Measurements from ENCODE around the gene ARHGAP6.
A peak's percentile ranks its signal among the peaks of the same experiment; 100 is the strongest.

The ARHGAP6 gene

DNA sequence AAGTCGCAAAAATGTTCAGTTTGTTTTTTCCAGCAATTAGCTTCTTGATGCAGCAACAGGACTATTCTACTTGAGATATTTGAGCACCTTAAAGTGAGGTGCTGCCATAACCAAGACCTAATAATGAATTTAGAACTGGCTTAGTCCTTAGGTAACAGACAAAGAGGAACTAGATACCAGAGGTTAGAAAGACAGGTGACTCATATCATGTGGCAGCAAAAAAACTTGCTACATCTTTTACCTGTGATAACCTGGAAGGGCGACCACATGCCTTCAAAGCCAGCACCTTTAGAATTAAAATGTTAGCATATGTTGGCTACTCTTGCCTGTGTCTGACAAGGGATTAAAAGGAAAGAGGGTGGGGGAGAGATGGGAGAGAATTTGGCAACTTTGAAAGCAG, 90.4 kb downstream of the ARHGAP6 start:
- no peak for DNase-seq

DNA sequence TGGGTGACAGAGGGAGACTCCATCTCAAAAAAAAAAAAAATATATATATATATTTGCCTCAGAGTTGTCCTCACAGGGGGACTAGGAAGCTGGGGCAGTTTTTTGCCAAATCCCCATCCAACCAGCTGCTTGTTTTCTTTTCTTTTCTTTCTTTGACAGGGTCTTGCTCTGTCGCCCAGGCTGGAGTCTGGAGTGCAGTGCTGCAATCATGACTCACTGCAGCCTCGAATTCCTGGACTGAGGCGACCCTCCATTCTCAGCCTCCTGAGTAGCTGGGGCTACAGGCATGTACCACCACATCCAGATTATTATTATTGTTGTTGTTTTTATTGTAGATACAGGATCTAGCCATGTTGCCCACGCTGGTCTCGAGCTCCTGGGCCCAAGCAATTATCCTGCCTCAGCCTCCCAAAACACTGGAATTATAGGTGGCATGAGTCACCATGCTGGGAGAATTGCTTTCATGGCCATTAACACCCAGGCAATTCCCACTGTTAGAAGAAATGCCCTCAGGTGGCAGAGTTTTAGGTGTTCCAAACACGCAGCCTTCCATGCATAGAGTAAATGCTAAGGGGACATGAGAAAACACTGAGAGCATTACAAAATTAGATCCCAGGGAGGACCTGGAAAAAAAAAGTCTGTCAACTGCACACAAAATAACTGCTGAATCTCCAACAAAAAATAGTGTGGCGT, 98.0 kb downstream of the ARHGAP6 start:
- no peak for DNase-seq

GRCh38 chrX:11566789-11567188, 98.9 kb downstream of the ARHGAP6 start:
- DNase-seq = no peak

- DNase-seq = no peak
Measured at GRCh38 chrX:11566173-11566572, 99.5 kb downstream of the ARHGAP6 start.

GRCh38 chrX:11564546-11564945, 101.2 kb downstream of the ARHGAP6 start:
- no peak for DNase-seq

DNA sequence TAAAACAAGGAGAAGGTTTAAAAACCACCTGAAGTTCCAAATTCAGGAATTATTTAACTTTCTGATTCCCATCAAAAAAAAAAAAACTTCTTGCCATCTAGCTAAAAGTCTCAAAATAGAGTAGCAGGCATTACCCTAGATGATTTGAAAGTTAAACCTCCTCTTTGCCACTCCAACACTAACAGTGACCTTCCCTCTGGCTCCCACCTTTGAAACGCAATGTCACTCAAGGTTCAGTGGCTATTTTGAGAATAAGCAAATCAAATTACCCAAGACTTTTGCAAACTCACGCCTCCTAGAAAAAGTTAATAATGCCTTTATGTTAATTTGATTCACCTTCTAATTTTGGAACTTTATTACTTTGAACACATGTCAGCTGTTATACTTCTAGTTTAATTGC, 103.2 kb downstream of the ARHGAP6 start:
- no peak for DNase-seq

DNA sequence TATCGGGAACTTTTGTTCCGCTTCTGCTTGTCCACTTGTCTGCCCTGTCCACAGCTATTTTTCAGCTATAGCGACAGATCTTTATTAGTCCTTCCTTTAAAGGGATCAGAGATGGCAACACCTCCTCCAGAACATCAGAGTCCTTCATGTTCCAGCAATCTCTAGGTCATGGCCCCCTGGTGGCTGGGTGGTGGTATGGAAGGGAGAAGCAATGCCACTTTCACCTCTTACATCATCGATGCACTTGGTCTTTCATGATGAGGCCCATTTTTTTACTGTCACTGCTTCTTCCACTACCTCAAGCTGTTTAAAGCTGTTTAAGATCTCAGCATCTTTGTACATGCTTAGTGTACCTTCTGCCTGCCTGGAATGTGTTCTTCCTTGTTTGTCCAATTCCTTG, 106.7 kb downstream of the ARHGAP6 start:
- no peak for DNase-seq

- no peak for DNase-seq
Measured at GRCh38 chrX:11557120-11557519, 108.6 kb downstream of the ARHGAP6 start.

DNA sequence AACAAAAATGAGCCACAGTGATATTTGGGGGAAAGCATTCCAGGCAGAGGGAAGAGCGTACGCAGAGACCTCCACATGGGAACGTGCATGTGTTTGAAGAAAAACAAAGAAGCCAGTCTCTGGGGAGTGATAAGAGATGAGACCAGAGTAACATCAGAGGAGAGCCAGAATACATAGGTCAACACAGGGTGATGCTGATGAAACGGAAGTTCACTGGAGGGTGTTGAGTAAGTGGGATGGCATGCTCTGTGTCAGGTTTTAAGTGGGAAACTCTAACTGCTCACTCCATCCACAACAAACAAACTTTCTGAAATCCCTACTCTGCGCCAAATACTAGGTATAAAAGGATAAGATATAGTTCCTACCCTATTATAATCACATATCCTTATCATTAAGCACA, 110.0 kb downstream of the ARHGAP6 start:
- no peak for DNase-seq

DNA sequence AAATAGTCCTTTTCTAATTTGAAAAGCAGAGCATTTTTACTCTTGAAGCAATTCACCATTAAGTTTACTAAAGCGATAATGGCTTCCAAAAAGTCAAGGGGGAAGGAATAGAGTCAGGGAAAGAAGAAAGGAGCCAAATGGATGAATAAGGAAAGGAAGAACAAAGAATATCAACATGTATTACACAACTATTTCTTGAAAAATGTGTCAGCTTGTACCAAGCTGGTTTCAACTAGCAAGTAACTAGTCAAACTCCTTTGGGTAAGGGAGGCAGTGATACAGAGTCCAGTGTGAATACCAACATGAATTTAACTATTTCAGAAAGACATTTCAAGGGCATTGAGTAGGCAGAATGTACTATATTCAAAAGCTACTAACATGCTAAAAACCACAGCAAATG, 112.1 kb downstream of the ARHGAP6 start:
- DNase-seq = no peak

- no peak for DNase-seq
Measured at GRCh38 chrX:11551151-11551550, 114.6 kb downstream of the ARHGAP6 start.

GRCh38 chrX:11546917-11547316, 118.8 kb downstream of the ARHGAP6 start:
- DNase-seq = no peak

- DNase-seq = no peak
Measured at GRCh38 chrX:11543249-11543648, 122.5 kb downstream of the ARHGAP6 start.

GRCh38 chrX:11541510-11541909, 124.2 kb downstream of the ARHGAP6 start:
- DNase-seq = no peak

DNA sequence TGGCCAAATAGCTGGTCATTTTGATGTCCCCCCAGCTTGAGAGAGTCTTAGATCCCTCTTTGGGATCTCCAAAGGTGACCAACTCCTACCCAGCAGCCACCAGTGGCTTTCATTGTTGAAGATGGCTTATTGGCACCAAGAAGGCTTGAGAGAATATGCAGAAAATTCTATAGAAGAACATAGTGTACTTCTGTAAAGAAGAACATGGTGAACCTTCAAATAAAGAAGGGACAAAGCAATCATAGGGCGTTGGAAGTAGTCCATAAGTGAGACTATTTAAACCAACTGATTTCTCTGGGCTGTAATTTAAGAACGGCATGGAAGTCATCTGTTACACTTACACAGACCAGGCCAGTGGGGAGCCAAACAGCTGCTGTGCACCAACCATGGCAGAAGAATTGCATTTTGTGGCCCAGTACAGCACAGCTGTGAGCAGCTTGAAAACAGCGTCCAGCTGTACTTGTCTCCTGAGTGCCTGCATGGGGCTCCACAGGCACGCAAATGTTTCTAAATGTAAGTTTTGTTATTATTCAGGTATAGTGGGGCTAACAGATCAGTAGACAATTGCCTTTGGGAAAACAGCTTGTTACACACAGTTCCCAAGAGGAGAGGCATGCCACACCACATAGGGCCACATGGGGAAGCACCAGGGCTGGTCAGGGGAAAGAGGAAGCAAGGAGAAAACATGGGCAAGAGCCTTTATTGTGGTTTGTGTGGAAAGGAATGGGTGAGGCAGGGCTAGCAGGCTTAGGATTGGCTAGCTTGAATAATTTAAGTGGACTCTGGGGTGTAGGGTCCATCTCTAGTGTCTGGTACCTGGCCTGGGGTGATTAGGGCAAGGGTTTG, 125.0 kb downstream of the ARHGAP6 start:
- no peak for DNase-seq

DNA sequence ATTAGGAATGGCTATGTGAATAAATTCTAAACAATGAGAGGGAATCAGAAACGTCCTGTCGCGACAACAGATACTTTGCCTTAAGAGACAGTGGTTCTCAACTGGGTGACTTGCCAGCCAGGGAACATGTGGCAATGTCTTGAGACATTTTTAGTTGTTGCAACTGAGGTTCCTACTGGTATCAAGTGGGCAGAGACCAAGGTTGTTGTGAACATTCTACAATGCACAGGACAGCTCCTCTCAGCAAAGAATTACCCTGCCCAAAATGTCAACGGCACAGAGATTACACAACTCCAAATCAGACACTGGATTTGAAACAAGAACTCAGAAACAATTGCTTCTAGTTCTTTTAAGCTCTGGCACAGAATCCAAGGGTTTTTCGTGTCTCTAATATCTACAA, 128.6 kb downstream of the ARHGAP6 start:
- DNase-seq = no peak

GRCh38 chrX:11535156-11535919, 130.4 kb downstream of the ARHGAP6 start:
- DNase-seq = no peak

DNA sequence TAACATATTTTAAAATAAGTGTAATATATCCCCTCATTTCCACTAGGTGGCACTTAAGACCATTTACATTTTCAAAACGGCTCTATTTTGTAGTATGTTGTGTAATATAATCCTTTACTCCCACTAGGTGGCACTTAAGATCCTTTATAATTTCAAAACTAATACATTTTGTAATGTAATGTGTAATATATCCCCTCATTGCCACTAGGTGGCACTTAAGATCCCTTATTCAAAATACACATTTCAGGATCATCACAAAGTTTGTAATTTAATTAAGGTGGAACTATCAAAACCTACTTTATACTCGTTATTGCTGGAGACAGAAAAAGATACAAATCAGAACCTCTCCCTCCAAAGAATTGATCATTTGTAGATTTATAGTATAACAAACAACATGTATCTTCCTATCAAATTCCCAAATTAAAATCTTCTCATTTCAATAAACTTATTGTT, 132.5 kb downstream of the ARHGAP6 start:
- DNase-seq = peak; percentile 25

GRCh38 chrX:11532291-11533078, 133.2 kb downstream of the ARHGAP6 start:
- no peak for DNase-seq

GRCh38 chrX:11531226-11531625, 134.5 kb downstream of the ARHGAP6 start:
- DNase-seq = no peak

GRCh38 chrX:11530621-11531020, 135.1 kb downstream of the ARHGAP6 start:
- DNase-seq = no peak

DNA sequence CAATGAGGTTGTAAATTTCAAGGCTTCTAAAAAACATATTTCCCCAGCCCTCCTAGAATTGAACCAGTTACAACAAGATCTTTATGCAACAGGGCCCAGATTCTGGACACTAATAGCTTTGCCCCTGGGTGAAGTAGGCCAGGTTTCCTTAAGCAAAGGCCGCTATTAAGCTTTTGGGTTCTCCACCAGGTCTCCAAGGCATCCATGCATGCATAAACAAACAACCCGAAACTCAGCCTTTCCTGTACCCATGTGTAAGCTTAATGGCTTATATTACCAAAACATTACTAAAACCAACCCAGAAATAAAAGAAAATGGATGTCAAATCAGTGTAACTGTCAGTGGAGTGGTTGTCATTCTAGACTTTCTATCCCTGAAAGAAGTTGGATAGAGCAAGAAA, 137.1 kb downstream of the ARHGAP6 start:
- no peak for DNase-seq

GRCh38 chrX:11525685-11526084, 140.0 kb downstream of the ARHGAP6 start:
- DNase-seq = no peak

All from DMS79 treated with DMSO at 0.1 percent for 48 hours (cell line).